HuH-7 (cell line): ENCODE results near the gene GDPD2.
"Not testable (repeated sequence)": the region's sequence is repeated elsewhere in the genome, so short reads cannot be mapped to it uniquely, and the experiment has no call there.

Source experiments
- DNase-seq: peaks from one replicate; pipeline ENCODE4 v3.0.0; 2011; ENCODE audit warnings: low spot score

GDPD2 gene, protein sequence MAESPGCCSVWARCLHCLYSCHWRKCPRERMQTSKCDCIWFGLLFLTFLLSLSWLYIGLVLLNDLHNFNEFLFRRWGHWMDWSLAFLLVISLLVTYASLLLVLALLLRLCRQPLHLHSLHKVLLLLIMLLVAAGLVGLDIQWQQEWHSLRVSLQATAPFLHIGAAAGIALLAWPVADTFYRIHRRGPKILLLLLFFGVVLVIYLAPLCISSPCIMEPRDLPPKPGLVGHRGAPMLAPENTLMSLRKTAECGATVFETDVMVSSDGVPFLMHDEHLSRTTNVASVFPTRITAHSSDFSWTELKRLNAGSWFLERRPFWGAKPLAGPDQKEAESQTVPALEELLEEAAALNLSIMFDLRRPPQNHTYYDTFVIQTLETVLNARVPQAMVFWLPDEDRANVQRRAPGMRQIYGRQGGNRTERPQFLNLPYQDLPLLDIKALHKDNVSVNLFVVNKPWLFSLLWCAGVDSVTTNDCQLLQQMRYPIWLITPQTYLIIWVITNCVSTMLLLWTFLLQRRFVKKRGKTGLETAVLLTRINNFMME

GRCh38 chrX:70422851-70423341, at the start of gene GDPD2:
GDPD2 (plus strand) TSS chrX:70423314; CDS start chrX:70424985, 1,671 bp downstream.
- no peak for DNase-seq

- no peak for DNase-seq
Measured at GRCh38 chrX:70386235-70386634, 36.9 kb upstream of the GDPD2 start.

DNA sequence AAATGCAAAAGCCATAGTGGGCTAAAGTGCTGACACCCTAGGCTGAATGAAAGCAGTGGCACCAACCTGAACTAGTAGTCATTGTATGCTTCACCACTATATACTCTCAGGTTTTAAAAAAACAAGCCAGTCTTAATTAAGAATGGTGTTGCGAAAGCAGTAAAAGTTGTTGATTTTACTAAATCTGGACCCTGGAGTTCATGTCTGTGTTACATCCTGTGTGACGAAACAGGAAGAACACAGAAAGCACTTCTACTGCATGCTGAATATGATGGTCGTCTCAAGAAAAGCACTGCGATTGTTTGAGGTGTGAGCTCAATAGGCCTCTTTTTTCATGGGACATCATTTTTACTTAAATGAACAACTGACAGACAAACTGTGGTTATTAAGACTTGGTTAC, 24.2 kb upstream of the GDPD2 start:
- no peak for DNase-seq

GRCh38 chrX:70400181-70400580, 22.9 kb upstream of the GDPD2 start:
- not testable (repeated sequence) for DNase-seq

- DNase-seq: no peak
Measured at GRCh38 chrX:70402721-70403120, 20.4 kb upstream of the GDPD2 start.

- no peak for DNase-seq
Measured at GRCh38 chrX:70405003-70405402, 18.1 kb upstream of the GDPD2 start.

DNA sequence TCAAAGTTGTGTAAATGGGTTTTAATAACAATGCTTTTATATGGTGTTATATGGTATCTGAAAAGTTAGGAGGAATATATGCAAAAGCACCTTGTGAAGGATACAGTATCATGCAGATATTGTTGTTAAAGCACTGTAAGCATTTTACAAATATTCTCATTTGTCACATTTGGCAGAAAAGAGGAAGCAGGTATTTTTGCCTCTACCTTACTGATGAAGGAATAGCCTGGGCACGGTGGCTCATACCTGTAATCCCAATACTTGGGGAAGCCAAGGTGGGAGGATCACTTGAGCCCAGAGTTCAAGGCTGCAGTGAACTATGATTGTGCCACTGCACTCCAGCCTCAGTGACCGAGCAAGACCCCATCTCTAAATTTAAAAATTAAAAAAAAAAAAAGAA, 12.2 kb upstream of the GDPD2 start:
- no peak for DNase-seq

DNA sequence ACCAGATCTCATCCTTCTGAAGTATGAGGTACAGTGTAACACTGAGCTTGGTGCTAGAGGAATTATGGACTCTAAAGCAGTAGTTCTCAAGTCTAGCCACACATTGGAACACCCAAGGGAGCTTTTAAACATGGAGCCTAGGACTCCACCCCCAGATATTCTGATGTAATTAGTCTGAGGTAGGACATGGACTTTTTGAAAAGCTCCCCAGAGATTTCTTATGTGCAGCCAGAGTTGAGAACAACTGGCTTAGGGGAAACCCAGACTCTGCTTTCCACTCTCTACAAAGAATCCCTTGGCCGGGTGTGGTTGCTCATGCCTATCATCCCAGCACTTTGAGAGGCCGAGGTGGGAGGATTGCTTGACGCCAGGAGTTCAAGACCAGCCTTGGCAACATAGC, 11.6 kb upstream of the GDPD2 start:
- DNase-seq: no peak

DNA sequence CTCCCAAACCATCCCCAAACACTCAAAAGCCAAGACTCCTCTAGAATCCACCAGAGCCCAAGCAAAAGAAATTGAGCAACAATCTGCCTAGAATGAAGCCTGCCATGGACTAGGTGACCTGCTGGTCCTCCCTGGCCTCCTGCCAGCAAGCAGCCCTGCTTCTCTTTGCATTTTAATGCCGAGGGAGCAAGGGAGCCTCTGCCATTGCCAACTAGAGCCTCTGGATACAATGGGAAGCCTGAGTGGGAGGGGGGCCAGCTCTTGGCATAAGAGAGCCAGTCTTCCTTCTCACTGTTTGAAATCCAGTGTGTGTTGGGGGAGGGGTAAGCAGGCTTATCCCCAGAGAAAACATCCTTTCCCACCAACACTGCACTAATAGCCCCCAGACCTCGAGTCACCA, 1.5 kb upstream of the GDPD2 start:
- no peak for DNase-seq

DNA sequence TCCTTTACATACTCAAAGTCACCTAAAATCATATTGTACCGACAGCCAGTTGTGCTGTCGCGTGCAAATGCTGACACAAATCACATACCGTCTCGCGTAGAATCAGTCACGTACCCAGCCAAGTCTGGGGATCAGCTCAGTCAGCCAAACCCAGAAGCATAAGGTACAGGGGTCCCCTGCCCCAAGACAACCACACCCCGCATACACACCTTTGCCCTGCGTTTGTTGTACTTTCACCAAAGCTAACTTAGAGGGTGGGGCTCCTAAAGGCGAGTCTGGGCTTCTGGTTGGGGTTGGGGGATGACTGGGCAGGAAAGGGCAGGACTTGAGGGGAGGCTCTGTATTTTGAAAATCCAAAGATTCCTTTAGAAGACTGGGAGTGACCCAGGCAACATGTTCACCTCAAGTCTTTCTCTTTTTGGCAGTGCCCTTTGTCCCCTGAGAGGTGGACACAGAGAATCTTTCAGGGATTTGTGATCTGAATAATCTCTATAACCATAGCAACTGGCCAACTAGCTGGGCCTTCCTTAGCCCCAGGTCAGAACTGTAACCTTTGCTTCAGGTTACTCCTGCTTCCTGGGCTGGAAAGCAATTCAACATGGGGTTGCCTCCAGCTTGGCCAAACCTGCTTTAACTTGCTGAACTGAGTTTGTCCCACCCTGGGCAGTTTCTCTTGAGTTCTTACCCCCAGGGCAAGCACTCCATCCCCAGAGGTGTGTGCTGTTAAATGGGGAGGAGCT, 992 bp downstream of the GDPD2 start:
- no peak for DNase-seq

DNA sequence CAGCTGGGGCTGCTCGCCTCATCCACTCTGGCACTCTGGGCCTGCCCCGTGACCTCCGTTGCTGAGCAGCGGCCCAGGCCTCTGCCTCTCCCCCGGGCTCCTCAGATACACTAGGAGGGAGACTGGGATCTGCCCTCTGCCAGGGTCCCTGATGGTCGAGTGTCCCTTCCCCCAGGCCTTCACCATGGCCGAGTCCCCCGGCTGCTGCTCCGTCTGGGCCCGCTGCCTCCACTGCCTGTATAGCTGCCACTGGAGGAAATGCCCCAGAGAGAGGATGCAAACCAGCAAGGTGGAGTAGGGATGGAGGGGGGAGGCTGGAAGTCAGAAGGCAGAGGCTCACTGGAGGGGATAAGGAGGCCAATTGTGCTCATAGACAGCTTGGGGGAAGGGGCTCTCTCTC, 1.7 kb downstream of the GDPD2 start:
- no peak for DNase-seq

DNA sequence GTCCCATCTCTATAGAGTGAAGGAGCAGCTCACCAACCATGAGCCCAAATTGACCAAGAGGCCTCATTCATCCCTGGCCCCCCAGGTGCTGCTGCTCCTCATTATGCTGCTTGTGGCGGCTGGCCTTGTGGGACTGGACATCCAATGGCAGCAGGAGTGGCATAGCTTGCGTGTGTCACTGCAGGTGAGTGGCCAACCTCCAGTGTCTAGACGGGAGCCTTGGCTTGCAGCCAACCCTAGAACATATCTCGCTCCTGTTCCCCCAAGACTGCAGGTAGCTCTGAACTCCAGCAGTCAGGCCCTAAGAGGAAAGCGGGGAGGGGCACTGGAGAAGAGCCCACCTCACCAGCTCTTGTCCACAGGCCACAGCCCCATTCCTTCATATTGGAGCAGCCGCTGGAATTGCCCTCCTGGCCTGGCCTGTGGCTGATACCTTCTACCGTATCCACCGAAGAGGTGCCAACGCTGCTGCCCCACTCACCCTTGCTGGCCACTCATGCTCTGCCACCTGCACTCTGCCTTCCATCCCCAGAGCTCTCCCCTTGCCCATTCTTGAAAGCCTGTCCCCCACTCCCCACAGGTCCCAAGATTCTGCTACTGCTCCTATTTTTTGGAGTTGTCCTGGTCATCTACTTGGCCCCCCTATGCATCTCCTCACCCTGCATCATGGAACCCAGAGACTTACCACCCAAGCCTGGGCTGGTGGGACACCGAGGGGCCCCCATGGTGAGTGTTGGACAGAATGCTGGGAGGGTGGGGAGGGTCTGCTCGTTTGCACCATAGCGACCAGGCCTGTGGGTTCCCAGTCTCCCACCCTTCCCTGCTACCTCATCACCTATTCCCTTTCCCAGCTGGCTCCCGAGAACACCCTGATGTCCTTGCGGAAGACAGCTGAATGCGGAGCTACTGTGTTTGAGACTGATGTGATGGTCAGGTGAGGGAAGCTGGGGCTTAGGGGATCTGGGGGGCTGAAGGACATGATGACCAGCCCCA, 3.5 kb downstream of the GDPD2 start:
- DNase-seq: no peak

- no peak for DNase-seq
Measured at GRCh38 chrX:70427365-70427764, 4.3 kb downstream of the GDPD2 start.

DNA sequence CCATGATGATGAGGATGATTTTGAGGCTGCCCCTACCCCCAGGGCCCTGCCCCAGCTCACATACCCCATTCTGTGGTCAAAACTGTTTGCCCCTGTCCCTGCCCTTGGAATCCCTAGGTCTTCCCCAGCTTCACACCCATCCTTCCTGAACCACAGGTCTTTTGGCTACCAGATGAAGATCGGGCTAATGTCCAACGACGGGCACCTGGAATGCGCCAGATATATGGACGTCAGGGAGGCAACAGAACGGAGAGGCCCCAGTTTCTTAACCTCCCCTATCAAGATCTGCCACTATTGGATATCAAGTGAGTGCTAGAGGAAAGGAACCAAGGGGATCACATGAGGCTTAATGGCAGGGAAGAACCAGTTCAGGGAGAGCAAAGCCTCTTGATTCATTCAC, 6.6 kb downstream of the GDPD2 start:
- DNase-seq: no peak

DNA sequence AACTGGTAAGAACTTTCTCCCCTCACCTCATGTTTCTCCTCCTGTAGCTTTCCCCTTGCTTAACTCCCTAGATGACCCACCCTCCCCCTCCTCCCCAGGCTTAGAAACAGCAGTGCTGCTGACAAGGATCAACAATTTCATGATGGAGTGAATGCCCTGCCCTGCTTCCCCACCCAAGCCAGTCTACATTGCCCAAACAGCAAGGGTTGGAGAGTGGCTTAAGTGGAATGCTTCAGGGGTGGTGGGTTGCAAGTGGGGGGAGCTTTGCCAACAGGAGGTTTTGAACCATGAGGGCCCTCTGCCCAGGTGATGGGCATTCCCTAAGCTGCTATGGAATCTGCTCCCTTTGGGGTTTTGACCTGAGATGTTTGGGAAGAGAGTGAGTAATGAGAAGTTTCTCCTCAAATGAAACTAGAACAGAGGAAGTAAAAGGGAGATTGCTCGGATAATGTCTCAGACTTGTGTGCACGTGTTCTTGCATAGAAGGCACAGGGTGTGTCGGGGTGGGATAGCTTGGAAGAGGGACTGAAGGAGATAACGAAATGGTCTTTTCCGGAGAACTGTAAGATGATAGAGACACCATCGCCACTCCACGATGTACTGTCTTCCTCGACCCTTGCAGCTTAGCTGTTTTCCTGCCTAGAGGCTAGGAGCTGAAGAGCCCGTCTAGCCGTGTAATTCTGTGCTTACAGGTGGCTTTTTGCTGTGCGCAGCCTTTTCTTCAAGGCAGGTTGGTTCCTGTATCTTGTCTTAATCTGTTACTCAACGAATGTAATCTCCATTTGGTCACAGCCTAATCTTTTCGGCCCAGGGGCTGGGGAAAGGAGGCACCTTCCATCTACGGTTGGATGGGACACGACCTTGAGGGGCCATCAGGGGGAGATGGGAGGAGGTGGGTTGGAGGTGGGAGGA, 10.1 kb downstream of the GDPD2 start:
- no peak for DNase-seq

DNA sequence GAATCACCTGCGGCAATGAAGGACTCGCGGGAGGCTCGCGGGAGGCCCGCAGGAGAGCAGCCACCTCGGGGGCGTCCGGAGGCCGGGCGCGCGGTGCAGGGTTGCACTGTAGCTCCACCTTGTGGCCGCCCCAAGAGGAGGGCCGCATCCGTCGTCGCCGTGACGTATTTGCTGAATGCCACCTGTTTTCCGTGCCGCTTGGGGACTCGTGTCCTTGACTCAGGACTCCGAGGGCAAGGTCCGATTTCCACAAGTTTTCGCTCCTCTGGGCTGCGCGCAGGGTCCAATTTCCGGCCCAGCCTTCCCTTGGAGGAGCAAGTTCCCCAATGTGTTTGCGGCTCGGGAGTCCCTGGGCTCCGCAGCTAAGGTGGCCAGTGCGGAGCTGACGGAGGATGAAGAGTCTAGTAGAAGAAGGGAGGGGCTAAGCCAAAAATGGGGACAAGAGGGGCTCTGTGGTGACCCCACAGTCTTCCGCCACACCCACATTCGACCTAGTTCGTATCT, 10.8 kb downstream of the GDPD2 start:
- peak; percentile 74 for DNase-seq

- peak; percentile 91 for DNase-seq
Measured at GRCh38 chrX:70434352-70434866, 11.3 kb downstream of the GDPD2 start.

DNA sequence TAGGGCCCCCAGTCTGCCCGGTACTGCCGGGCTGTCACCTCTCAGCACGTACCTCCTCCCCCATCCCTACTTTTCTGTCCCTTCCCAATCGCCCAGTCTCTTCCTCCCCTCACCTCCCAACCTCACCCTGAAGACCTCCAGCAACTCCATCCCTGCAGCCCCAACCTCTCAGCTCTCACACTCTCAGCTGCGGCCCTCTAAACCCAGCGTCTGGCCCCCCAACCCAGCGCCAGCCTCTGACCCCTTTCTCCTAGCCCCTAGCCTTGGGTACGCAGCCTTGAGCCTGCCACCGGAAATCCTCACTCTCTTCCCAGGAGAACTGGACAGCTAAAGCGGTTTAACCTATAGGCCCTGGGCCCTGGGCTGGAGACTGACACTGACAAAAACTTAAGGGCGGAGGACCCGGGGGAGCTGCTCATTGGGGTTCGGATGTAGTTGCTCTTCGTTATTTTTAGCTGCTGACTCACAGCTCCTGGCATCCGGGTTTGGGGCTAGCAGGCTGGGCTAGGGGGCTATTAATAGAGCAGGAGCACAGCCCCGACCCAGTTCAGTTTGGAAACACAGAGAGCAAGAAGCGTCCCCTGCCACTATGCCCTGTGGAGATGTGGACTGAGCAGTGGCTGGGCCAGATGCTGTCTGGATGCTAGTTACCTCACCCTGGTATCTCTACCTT, 11.9 kb downstream of the GDPD2 start:
- DNase-seq: no peak

DNA sequence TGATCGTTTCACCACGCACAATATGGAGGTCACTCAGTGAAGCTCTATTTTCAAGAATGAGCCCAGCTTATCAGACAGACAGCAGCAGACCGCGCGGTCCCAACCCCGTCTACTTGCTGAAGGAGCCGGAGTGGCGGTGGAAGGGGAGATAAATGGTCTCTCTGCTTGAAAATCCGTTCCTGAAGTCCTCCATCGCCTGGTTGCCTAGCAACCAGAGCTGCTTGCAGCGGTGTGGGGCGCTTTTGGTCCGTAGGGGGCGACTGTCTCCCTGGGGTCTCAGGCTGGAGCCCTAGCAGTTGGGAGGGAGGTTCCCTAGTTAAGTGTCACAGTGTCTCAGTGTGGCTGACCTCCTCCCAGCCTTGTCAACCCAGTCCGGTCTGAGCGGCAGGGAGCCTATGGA, 13.2 kb downstream of the GDPD2 start:
- DNase-seq: no peak

DNA sequence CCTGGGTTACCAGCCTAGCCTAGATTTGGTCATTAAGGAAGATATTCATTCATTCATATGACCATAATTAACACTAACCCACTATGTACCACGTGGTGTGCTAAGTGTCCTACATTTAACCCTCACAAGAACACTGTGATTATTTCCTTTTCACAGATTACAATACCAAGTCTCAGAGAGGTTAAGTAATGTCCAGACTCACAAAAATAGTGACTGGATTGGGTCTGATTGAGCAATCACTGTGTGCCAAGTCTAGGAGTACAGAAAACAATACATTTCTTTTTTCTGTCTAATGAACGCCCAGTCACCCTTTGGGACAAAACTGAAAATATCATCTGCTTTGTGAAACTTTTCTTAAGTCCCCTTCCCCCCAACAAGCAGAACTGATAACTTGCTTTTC, 13.9 kb downstream of the GDPD2 start:
- no peak for DNase-seq
